ENCODE measurements around the gene ABT1. TPM values are rescaled to one million over a fixed set of nuclear protein-coding genes. Genes with fewer than 3 reads are reported as not detected.

The ABT1 gene
- total RNA-seq, 2 experiments from 2014 or later = 26.3 to 34.6 TPM

- H3K27ac ChIP-seq (ENCODE audit: low read depth, low read length, poor library complexity, severe bottlenecking) = no peak overlapping the region
- H3K9me3 ChIP-seq (ENCODE audit: low read length) = peaks cover 8% of the 10 kb centered on the region
- POLR2A ChIA-PET = interaction anchor here (1.5 kb wide), 1 partner anchor 295 kb away, joined by 3 read pairs; no protein-coding TSS in a partner anchor
- no peak overlapping the region for H2AFZ ChIP-seq (ENCODE audit: low read length)
- DNase-seq (ENCODE audit: low spot score) = no peak
- H3K36me3 ChIP-seq (ENCODE audit: insufficient read depth, low read length) = no peaks in the 10 kb centered on the region
- no peaks in the 10 kb centered on the region for H3K79me2 ChIP-seq (ENCODE audit: insufficient read depth, low read depth, low read length)
- CTCF ChIA-PET (ENCODE audit: unreplicated experiment) = no interaction called here
- no peak overlapping the region for H3K4me3 ChIP-seq (ENCODE audit: low read depth, low read length, poor library complexity, severe bottlenecking)
- H3K4me2 ChIP-seq (ENCODE audit: low read length) = no peak overlapping the region
- BruUV-seq (replicated peaks) = no TSS peak
- peaks cover 3% of the 10 kb centered on the region for H3K4me1 ChIP-seq (ENCODE audit: insufficient read depth, low read length, poor library complexity, severe bottlenecking)
- H4K20me1 ChIP-seq (ENCODE audit: insufficient read depth, low read length) = no peaks in the 10 kb centered on the region
- no peak for TF ChIP-seq CTCF (conservative IDR thresholded peaks at IDR 0.05; ENCODE audit: low read length)
- no peak for TF ChIP-seq EZH2phosphoT487 (IDR thresholded peaks at IDR 0.05; ENCODE audit: borderline replicate concordance, low read depth, low read length)
- intact Hi-C loops (cut with micrococcal nuclease; ENCODE audit: unreplicated experiment) = no loop called here
- no peaks in the 10 kb centered on the region for H3K9me2 ChIP-seq (ENCODE audit: insufficient read depth, low read length)
These were observed 18.0 kb upstream of the ABT1 start for GRCh38 chr6:26578741-26579140.

GRCh38 chr6:26581164-26581915 is 15.4 kb upstream of the ABT1 start:
- Histone ChIP-seq H3K9me2 (ENCODE audit: insufficient read depth, low read length) (no peaks in the 10 kb centered on the region), H3K4me1 (ENCODE audit: insufficient read depth, low read length, poor library complexity, severe bottlenecking) (peaks cover 3% of the 10 kb centered on the region), H4K20me1 (ENCODE audit: insufficient read depth, low read length) (no peaks in the 10 kb centered on the region), H3K9me3 (ENCODE audit: low read length) (peaks cover 8% of the 10 kb centered on the region), H3K79me2 (ENCODE audit: insufficient read depth, low read depth, low read length) (no peaks in the 10 kb centered on the region), H3K4me3 (ENCODE audit: low read depth, low read length, poor library complexity, severe bottlenecking) (no peak overlapping the region), H3K4me2 (ENCODE audit: low read length) (no peak overlapping the region), H2AFZ (ENCODE audit: low read length) (peak overlapping the region; percentile 66), H3K27ac (ENCODE audit: low read depth, low read length, poor library complexity, severe bottlenecking) (no peak overlapping the region), H3K36me3 (ENCODE audit: insufficient read depth, low read length) (no peaks in the 10 kb centered on the region)
- POLR2A ChIA-PET = interaction anchor here (0.7 kb wide), 1 partner anchor 679 kb away, joined by 3 read pairs; no protein-coding TSS in a partner anchor
- intact Hi-C loops (cut with micrococcal nuclease; ENCODE audit: unreplicated experiment) = no loop called here
- CTCF ChIA-PET (ENCODE audit: unreplicated experiment) = interaction anchor here (0.6 kb wide), 1 partner anchor 14 kb away, joined by 3 read pairs; no protein-coding TSS in a partner anchor
- TF ChIP-seq EZH2phosphoT487 (IDR thresholded peaks at IDR 0.05; ENCODE audit: borderline replicate concordance, low read depth, low read length) (no peak), CTCF (conservative IDR thresholded peaks at IDR 0.05; ENCODE audit: low read length) (no peak)
- DNase-seq (ENCODE audit: low spot score) = no peak
- no TSS peak for BruUV-seq (replicated peaks)

- no TSS peak for BruUV-seq (replicated peaks)
- no peaks in the 10 kb centered on the region for H3K36me3 ChIP-seq (ENCODE audit: insufficient read depth, low read length)
- no peak for TF ChIP-seq CTCF (conservative IDR thresholded peaks at IDR 0.05; ENCODE audit: low read length)
- TF ChIP-seq EZH2phosphoT487 (IDR thresholded peaks at IDR 0.05; ENCODE audit: borderline replicate concordance, low read depth, low read length) = no peak
- ChIA-PET POLR2A (interaction anchor here (0.6 to 0.9 kb wide), 2 partner anchors 12 to 474 kb away, joined by 3 to 9 read pairs; no protein-coding TSS in a partner anchor), CTCF (ENCODE audit: unreplicated experiment) (no interaction called here)
- intact Hi-C loops (cut with micrococcal nuclease; ENCODE audit: unreplicated experiment) = no loop called here
- DNase-seq (ENCODE audit: low spot score) = no peak
- peaks cover 10% of the 10 kb centered on the region for H3K4me1 ChIP-seq (ENCODE audit: insufficient read depth, low read length, poor library complexity, severe bottlenecking)
- no peak overlapping the region for H2AFZ ChIP-seq (ENCODE audit: low read length)
- H3K4me2 ChIP-seq (ENCODE audit: low read length) = no peak overlapping the region
- H3K9me3 ChIP-seq (ENCODE audit: low read length) = no peaks in the 10 kb centered on the region
- H3K4me3 ChIP-seq (ENCODE audit: low read depth, low read length, poor library complexity, severe bottlenecking) = no peak overlapping the region
- no peaks in the 10 kb centered on the region for H4K20me1 ChIP-seq (ENCODE audit: insufficient read depth, low read length)
- no peak overlapping the region for H3K27ac ChIP-seq (ENCODE audit: low read depth, low read length, poor library complexity, severe bottlenecking)
- H3K9me2 ChIP-seq (ENCODE audit: insufficient read depth, low read length) = no peaks in the 10 kb centered on the region
- H3K79me2 ChIP-seq (ENCODE audit: insufficient read depth, low read depth, low read length) = no peaks in the 10 kb centered on the region
These were observed 7.8 kb upstream of the ABT1 start for GRCh38 chr6:26588965-26589364.
